Mesodermal cell (in vitro differentiated cells): ENCODE measurements around the gene CXCR6.
A peak's percentile ranks its signal among the peaks of the same experiment; 100 is the strongest.

Experiments used
- H3K27ac ChIP-seq: 2 replicates; pipeline ENCODE4 v1.7.0; 2013; ENCODE audit warnings: mild to moderate bottlenecking, low read depth, low read length, moderate library complexity; ENCODE audit not compliant: severe bottlenecking
- H3K36me3 ChIP-seq: 2 replicates; pipeline ENCODE4 v1.7.1; 2013; ENCODE audit warnings: mild to moderate bottlenecking, low read length, moderate library complexity; ENCODE audit not compliant: control insufficient read depth, insufficient read depth
- H3K4me1 ChIP-seq: one replicate; pipeline ENCODE4 v1.7.1; 2013; ENCODE audit warnings: mild to moderate bottlenecking, low read length; ENCODE audit not compliant: insufficient read depth, control insufficient read depth, poor library complexity, severe bottlenecking
- H3K4me3 ChIP-seq: 2 replicates; pipeline ENCODE4 v1.7.0; 2013; ENCODE audit warnings: low read length, control low read depth, mild to moderate bottlenecking; ENCODE audit not compliant: insufficient read depth, poor library complexity, severe bottlenecking; ENCODE audit errors: extremely low read depth
- H3K9me3 ChIP-seq: 2 replicates; pipeline ENCODE4 v1.7.1; 2013; ENCODE audit warnings: mild to moderate bottlenecking, low read length, moderate library complexity; ENCODE audit not compliant: control insufficient read depth
- WGBS, 2 experiments: methylation state at CpG; one replicate each; pipeline ENCODE4 v1.1.5; 2013; ENCODE audit warnings: missing lambda C conversion rate in 2 of 2; ENCODE audit not compliant: insufficient coverage in 2 of 2; 5-methylcytosine and 5-hydroxymethylcytosine counted together

The CXCR6 gene

DNA sequence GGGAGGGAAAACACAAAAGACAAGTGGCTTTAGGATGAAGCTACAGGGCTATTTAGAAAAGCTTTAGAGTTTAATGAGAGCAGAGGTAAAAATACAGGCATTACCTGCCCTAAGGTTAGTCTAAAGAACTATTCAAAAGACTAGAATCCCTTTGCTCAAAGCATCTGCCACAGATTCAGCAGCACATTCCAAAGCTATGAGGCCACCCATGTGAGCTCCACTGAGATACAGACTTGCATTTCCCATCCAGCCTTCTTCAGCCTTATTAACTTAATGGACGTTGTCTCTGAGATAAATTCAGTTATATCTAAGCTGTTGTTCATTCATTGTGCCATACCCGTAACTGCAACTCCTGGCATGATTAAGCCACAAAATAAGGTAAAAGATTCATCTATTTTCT, 25.4 kb downstream of the CXCR6 start:
- H3K4me1 ChIP-seq, result peaks cover 12% of the 10 kb centered on the region
- peaks cover 57% of the 10 kb centered on the region for H3K36me3 ChIP-seq
- no peak overlapping the region for H3K4me3 ChIP-seq
- no peaks in the 10 kb centered on the region for H3K9me3 ChIP-seq
- peak overlapping the region; percentile 69 for H3K27ac ChIP-seq
- WGBS, 2 experiments, result 67% methylated on average over 1 of the region's 2 CpGs; no CpG with 5 or more reads in 1 of the 2 experiments

DNA sequence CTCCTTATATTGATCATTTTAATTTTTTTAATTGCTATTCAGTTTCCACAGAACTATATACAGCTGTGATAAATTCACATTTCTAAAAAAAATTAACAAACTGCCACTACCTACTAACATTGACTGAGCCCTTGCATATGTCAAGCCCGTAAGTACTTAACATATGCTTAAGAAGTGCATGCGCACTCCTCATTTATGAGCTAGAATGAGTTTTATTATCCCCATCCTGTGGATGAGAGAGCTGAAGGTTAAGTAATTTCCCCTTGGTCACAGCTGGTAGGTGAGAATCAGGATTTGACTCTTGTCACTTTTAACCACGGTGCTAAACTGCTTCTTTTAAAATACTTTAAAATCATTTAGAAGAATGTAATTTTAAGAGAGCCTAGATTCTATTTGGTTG, 25.9 kb downstream of the CXCR6 start:
- no peak overlapping the region for H3K4me3 ChIP-seq
- H3K27ac ChIP-seq, result no peak overlapping the region
- H3K9me3 ChIP-seq, result no peaks in the 10 kb centered on the region
- peaks cover 12% of the 10 kb centered on the region for H3K4me1 ChIP-seq
- H3K36me3 ChIP-seq, result peaks cover 54% of the 10 kb centered on the region
- WGBS, 2 experiments, result 100% methylated on average over 2 of the region's 3 CpGs; no CpG with 5 or more reads in 1 of the 2 experiments

DNA sequence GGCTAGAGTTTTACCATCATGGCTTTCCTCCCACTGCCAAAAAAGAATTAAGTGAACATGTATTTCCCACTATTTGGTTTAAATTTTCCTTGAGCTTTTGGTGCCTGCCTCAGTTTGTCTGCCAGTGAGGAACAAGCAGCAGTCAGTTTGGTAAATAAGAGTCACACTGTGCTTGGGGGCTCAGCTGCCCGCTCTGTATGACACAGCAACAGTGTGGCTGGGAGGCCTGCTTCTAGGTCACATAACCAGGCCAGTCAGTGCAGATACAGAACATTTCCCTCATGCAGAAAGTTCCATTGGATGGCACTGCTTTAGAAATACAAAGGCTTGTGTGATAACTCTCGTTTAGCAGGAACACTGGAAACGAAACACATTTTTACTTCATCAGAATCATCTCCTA, 26.7 kb downstream of the CXCR6 start:
- no peak overlapping the region for H3K27ac ChIP-seq
- H3K9me3 ChIP-seq, result no peaks in the 10 kb centered on the region
- WGBS, 2 experiments, result 82 to 92% methylated on average over 2 of the region's 3 CpGs
- H3K4me3 ChIP-seq, result no peak overlapping the region
- H3K4me1 ChIP-seq, result peaks cover 12% of the 10 kb centered on the region
- peaks cover 48% of the 10 kb centered on the region for H3K36me3 ChIP-seq

DNA sequence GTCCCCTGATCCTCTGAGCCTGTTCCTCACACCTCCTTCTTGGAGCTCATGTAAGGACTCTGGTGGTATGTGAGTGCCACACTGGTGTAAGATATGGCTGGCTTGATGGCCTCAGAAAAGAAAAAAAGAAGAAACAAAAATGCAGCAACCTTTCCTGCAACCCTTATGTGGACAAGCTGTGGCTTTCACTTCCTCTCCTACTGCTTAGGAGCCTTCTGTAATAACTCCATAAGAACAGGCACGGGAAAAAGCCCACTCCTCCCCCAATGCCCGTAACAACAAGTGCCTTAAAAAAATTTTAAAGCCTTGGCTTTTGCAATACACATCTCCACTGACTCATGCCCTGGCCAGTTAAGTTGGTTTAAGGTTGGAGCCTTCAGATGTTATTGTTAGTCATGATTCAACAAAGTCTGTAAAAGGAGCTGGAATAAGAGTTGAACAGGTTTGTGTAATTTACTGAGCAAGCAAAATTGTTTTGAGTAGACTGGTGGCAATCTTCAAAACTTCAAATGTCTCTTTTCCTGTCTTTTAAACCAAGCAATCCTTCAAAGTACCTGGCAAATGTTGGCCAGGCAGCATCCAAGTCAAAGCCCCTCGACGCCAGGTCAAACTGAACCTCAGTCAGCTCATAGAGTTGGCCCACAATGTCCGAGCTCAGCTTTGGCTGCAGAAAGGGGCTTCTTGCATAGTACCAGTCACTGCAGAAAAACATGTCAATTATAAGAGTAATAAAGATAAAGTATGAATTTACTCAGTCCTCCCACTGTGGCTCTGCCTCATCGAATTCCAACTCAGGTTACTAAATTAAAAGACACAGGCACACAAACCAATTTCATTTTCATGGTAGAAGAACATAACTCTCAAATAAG, 29.5 kb downstream of the CXCR6 start:
- WGBS, 2 experiments, result 97% methylated on average over 3 of the region's 6 CpGs; no CpG with 5 or more reads in 1 of the 2 experiments
- Histone ChIP-seq H3K9me3 (no peaks in the 10 kb centered on the region), H3K36me3 (peaks cover 37% of the 10 kb centered on the region), H3K4me1 (peaks cover 12% of the 10 kb centered on the region), H3K4me3 (no peak overlapping the region), H3K27ac (no peak overlapping the region)

DNA sequence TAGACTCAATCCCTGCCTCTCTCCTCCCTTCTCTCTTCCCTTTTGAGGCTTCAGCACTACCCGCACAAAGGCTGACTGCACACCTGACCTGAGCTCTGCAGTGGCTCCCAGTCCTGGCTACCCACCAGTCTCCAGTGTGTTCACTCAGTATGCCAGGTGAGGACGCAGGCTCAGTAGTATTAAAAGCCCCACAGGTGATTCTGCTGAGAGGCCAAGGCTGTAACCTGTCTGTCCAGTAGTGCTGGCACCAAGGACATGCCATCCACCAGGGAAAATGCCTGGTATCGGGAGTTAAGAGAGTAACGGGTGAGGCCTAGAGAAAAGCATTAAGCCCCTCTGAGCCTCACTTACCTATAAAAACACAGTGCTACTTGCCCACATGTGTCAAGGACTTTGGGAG, 31.4 kb downstream of the CXCR6 start:
- Histone ChIP-seq H3K4me3 (no peak overlapping the region), H3K4me1 (peaks cover 4% of the 10 kb centered on the region), H3K27ac (no peak overlapping the region), H3K36me3 (peaks cover 46% of the 10 kb centered on the region), H3K9me3 (no peaks in the 10 kb centered on the region)
- 79 to 100% methylated on average over 1 to 4 of the region's 4 CpGs for WGBS, 2 experiments

DNA sequence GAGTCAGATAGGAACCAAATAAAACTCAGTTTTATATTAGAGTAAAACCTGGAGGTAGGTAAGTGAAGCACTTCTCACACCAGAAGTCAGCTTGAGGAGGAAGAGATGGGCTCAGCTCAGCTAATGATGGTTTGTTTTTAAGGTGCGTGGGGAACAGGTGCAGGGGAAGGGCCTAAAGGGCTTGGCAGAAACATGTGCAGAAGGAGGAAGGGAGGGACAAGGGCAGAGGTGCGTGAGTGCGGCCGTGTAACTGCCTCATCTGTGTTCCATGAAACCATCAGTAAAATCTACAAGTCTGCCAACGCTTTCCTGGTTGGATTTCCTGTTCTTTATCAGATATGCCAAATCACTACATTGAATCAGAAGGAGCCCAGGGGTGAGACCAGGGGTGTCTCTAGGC, 32.4 kb downstream of the CXCR6 start:
- 83 to 93% methylated on average over 3 to 4 of the region's 5 CpGs for WGBS, 2 experiments
- H3K27ac ChIP-seq, result no peak overlapping the region

DNA sequence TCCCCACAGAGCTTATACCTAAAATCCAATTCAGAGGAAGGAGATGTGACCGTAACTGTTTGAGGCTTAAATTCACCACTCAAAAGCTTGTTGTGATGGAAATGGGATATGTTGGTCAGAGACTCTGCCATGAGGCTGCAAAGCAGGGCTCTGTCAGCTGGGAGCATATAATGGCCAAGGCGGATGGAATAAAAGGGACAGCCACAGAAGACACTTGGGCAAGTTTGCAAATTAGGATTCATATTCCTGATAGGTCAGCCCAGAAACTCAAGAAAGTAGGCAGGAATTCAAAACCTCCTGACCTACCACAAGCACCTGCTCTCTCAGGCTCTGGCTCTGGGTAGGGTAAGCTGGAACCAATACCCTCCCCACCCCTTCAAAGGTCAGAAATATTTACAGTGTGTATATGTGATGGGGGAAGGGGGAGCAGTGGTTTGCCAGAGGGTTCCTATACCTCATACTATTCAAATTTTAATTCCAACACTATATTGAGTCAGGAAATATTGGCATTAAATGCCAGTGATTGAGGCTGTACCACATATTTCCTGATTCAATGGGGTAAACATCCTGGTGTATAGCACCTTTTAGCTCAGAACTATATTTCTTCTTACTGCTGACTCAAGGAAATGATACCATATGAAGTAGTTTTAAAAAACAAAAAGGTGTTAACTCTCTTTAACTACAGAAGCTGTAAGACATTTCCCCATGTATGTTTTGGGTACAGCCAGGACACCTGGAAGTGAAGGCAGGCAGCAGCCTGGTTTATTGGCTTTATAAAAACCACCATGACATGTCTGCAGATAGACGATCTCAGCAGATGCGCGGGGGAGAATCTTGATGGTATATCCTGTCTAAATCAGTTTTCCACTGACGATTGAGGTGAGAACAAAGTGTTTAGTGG, 33.2 kb downstream of the CXCR6 start:
- no peak overlapping the region for H3K27ac ChIP-seq
- H3K36me3 ChIP-seq, result peaks cover 48% of the 10 kb centered on the region
- H3K4me3 ChIP-seq, result no peak overlapping the region
- 93 to 98% methylated on average over 4 to 6 of the region's 6 CpGs for WGBS, 2 experiments
- peaks cover 6% of the 10 kb centered on the region for H3K4me1 ChIP-seq
- H3K9me3 ChIP-seq, result no peaks in the 10 kb centered on the region

More for the DNA sequence above, 32.4 kb downstream of the CXCR6 start:
- no peak overlapping the region for H3K4me3 ChIP-seq
- no peaks in the 10 kb centered on the region for H3K9me3 ChIP-seq
- H3K4me1 ChIP-seq, result peaks cover 4% of the 10 kb centered on the region
- H3K36me3 ChIP-seq, result peaks cover 46% of the 10 kb centered on the region

DNA sequence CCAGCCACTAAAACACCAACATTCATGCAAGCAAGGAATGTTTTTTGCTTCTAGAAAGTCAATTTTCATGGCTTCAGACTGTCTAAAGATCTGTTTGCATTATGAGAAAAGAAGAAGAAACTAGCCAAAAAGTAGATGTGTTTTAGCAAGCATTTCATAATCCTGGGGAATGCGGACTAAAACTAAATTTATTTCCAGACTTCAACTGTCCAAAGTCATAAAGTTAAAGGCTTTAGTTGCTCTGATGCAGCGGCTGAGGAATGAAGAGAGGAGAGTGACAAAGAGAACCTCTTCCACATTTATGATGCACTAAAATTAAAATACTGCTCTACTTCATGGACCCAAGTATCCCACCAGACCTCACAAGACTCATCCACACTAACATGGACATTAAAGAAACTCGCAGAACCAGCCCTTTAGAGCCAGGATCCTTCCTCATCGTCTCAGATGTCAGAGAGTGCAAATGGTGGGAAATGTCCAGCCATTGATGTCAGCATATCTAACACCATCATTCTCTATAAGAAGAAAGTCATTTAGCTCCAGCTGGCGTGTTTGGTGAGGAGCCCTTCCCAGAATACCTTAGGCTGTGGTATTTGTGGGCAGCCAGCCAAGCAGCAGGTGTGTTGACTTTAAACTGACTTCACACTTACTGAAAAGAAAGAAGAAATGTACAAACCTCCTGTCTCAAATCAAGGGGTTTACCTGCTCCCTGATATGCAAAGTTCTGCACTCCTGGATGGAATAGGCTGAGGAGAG, 34.9 kb downstream of the CXCR6 start:
- peaks cover 8% of the 10 kb centered on the region for H3K4me1 ChIP-seq
- peaks cover 61% of the 10 kb centered on the region for H3K36me3 ChIP-seq

DNA sequence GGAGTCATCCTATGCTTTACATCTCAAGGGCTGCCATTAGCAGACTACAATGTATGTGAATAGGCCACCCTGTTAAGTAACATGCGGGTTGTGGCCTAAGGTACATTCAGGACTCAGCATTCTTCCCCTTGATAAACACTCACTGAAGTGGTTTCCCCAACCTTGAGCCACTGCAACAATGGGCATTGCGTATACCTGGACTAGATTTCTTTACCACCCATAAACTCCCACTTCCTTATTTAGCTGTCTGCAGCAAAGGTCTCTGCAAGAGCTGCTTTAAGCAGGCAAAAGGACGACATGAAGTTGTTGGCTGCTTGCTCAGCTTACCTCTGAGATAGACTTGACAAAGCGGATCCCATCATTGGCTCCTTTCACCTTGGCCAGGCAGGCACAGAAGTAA, 36.1 kb downstream of the CXCR6 start:
- Histone ChIP-seq H3K9me3 (no peaks in the 10 kb centered on the region), H3K36me3 (peaks cover 73% of the 10 kb centered on the region), H3K4me3 (no peak overlapping the region), H3K27ac (no peak overlapping the region), H3K4me1 (peaks cover 13% of the 10 kb centered on the region)
- 94% methylated on average over 4 of the region's 4 CpGs for WGBS, 2 experiments

More for the DNA sequence above, 34.9 kb downstream of the CXCR6 start:
- WGBS, 2 experiments, result 82 to 100% methylated on average over 2 to 3 of the region's 5 CpGs
- no peaks in the 10 kb centered on the region for H3K9me3 ChIP-seq
- no peak overlapping the region for H3K4me3 ChIP-seq
- H3K27ac ChIP-seq, result no peak overlapping the region

DNA sequence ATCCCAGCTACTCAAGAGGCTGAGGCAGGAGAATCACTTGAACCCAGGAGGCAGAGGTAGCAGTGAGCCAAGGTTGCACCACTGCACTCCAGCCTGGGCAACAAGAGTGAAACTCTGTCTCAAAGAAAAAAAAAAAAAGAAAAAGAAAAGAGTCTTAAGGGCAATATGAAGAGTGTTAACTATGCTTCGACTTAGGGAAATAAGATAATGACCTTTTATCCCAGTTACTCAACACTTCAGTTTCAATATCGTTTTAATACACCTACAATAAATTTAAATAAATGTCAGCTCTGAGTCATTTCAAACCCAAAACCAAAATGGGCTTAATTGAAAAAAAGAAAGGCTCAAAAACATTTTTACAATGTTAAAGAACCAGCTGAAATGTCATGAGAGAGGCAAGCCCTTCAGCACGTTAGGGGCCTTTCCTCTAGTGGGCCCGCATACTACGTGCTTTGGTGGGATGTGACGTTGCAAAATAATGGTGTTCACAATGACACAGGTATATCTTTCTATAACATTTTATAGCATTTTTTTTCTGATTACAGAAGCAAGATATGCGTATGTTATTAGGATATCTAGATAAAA, 37.1 kb downstream of the CXCR6 start:
- peaks cover 71% of the 10 kb centered on the region for H3K36me3 ChIP-seq
- 100% methylated on average over 1 of the region's 7 CpGs; no CpG with 5 or more reads in 1 of the 2 experiments for WGBS, 2 experiments
- H3K4me1 ChIP-seq, result peaks cover 13% of the 10 kb centered on the region
- no peaks in the 10 kb centered on the region for H3K9me3 ChIP-seq
- H3K4me3 ChIP-seq, result no peak overlapping the region
- H3K27ac ChIP-seq, result no peak overlapping the region
